Transverse colon (tissue), 4 donors: ENCODE data around the gene EIF5A.
"Not testable (repeated sequence)": the region's sequence is repeated elsewhere in the genome, so short reads cannot be mapped to it uniquely, and the experiment has no call there.

Experiments used
- CTCF ChIP-seq, 5 experiments: fragments of 200-600 bp in 3 of 5; fragments of 450-650 bp in 2 of 5; sonication (generic) in 3 of 5; IDR thresholded peaks; 1 replicate in 2 of 5; 2 replicates in 3 of 5; pipeline ENCODE4 v1.5.1; 2016 to 2017; ENCODE audit warnings: antibody characterized with exemption in 5 of 5, inconsistent platforms in 3 of 5, mild to moderate bottlenecking in 2 of 5, moderate library complexity in 1 of 5
- EP300 ChIP-seq: sonication (generic); formaldehyde crosslinking; IDR thresholded peaks from one replicate; pipeline ENCODE4 v1.6.1; 2017; ENCODE audit warnings: antibody characterized with exemption, low read depth
- POLR2A ChIP-seq: fragments of 450-650 bp; IDR thresholded peaks from one replicate; pipeline ENCODE4 v1.6.1; 2016; ENCODE audit warnings: antibody characterized with exemption, mild to moderate bottlenecking, moderate library complexity
- POLR2AphosphoS5 ChIP-seq, 3 donors: sonication (generic); formaldehyde crosslinking; IDR thresholded peaks; one replicate each; pipeline ENCODE4 v1.6.1; 2016; ENCODE audit warnings: antibody characterized with exemption in 3 of 3

- TF ChIP-seq CTCF (IDR thresholded peaks at IDR 0.05); POLR2AphosphoS5 (IDR thresholded peaks at IDR 0.05); EP300; POLR2A: not testable (repeated sequence)
These were observed 30.2 kb downstream of the EIF5A start for GRCh38 chr17:7337600-7337999.
